Measurements from ENCODE around the gene CHD6.

CHD6 gene

GRCh38 chr20:41530923-41531322 is 87.3 kb downstream of the CHD6 start:
- TF ChIP-seq YY1 (IDR thresholded peaks at IDR 0.05; ENCODE audit: low read depth) (no peak), TAF1 (IDR thresholded peaks at IDR 0.05; ENCODE audit: low read depth) (no peak), MAX (IDR thresholded peaks at IDR 0.05) (no peak), FOXM1 (IDR thresholded peaks at IDR 0.05; ENCODE audit: borderline replicate concordance, low read depth) (no peak), USF1 (IDR thresholded peaks at IDR 0.05) (no peak), TEAD4 (IDR thresholded peaks at IDR 0.05) (no peak), RAD21 (IDR thresholded peaks at IDR 0.05; ENCODE audit: low read depth) (no peak), CREB1 (IDR thresholded peaks at IDR 0.05; ENCODE audit: low read depth) (no peak), TCF12 (IDR thresholded peaks at IDR 0.05; ENCODE audit: low read depth) (no peak), ZBTB7A (IDR thresholded peaks at IDR 0.05; ENCODE audit: low read depth) (no peak)
- TF ChIP-seq, protein P1, sequence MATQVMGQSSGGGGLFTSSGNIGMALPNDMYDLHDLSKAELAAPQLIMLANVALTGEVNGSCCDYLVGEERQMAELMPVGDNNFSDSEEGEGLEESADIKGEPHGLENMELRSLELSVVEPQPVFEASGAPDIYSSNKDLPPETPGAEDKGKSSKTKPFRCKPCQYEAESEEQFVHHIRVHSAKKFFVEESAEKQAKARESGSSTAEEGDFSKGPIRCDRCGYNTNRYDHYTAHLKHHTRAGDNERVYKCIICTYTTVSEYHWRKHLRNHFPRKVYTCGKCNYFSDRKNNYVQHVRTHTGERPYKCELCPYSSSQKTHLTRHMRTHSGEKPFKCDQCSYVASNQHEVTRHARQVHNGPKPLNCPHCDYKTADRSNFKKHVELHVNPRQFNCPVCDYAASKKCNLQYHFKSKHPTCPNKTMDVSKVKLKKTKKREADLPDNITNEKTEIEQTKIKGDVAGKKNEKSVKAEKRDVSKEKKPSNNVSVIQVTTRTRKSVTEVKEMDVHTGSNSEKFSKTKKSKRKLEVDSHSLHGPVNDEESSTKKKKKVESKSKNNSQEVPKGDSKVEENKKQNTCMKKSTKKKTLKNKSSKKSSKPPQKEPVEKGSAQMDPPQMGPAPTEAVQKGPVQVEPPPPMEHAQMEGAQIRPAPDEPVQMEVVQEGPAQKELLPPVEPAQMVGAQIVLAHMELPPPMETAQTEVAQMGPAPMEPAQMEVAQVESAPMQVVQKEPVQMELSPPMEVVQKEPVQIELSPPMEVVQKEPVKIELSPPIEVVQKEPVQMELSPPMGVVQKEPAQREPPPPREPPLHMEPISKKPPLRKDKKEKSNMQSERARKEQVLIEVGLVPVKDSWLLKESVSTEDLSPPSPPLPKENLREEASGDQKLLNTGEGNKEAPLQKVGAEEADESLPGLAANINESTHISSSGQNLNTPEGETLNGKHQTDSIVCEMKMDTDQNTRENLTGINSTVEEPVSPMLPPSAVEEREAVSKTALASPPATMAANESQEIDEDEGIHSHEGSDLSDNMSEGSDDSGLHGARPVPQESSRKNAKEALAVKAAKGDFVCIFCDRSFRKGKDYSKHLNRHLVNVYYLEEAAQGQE (IDR thresholded peaks at IDR 0.05; ENCODE audit: low read depth), result no peak

DNA sequence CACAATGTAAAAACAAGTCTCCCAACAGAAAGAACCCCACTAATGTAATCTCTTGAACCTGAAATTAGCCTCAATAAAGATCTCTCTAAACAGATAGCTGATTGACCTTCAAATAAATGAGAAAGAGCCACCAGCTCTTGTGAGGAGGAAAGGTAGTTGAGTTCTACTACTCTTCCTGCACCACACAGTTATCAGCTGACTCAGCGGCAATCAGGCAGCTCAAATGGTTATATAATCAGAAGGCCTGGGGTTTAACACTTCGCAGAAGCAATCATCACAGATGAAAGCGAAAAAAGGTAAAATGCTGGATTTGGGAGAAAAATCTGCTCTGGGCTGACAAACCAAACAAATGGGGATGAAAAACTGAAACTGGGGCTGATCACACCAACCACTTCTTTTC is 91.8 kb downstream of the CHD6 start:
- TF ChIP-seq TEAD4 (IDR thresholded peaks at IDR 0.05) (no peak), CEBPB (IDR thresholded peaks at IDR 0.05) (no peak), TAF1 (IDR thresholded peaks at IDR 0.05; ENCODE audit: low read depth) (no peak), USF1 (IDR thresholded peaks at IDR 0.05) (no peak), FOXM1 (IDR thresholded peaks at IDR 0.05; ENCODE audit: borderline replicate concordance, low read depth) (no peak), EP300 (IDR thresholded peaks at IDR 0.05; ENCODE audit: borderline replicate concordance) (no peak), YY1 (IDR thresholded peaks at IDR 0.05; ENCODE audit: low read depth) (no peak), TCF12 (IDR thresholded peaks at IDR 0.05; ENCODE audit: low read depth) (no peak)

GRCh38 chr20:41524980-41525613 is 93.1 kb downstream of the CHD6 start:
- TF ChIP-seq TAF1 (IDR thresholded peaks at IDR 0.05; ENCODE audit: low read depth) (no peak), ZBTB7A (IDR thresholded peaks at IDR 0.05; ENCODE audit: low read depth) (no peak), FOXM1 (IDR thresholded peaks at IDR 0.05; ENCODE audit: borderline replicate concordance, low read depth) (no peak), NFIC (IDR thresholded peaks at IDR 0.05) (no peak), CEBPB (IDR thresholded peaks at IDR 0.05) (no peak), YY1 (IDR thresholded peaks at IDR 0.05; ENCODE audit: low read depth) (no peak), EP300 (IDR thresholded peaks at IDR 0.05; ENCODE audit: borderline replicate concordance) (no peak), RAD21 (IDR thresholded peaks at IDR 0.05; ENCODE audit: low read depth) (no peak), EGR1 (IDR thresholded peaks at IDR 0.05) (no peak), TCF12 (IDR thresholded peaks at IDR 0.05; ENCODE audit: low read depth) (no peak), TEAD4 (IDR thresholded peaks at IDR 0.05) (no peak), CREB1 (IDR thresholded peaks at IDR 0.05; ENCODE audit: low read depth) (no peak), USF1 (IDR thresholded peaks at IDR 0.05) (no peak), MAX (IDR thresholded peaks at IDR 0.05) (no peak)
- TF ChIP-seq, protein P1 (IDR thresholded peaks at IDR 0.05; ENCODE audit: low read depth), result no peak

GRCh38 chr20:41523857-41524256 is 94.3 kb downstream of the CHD6 start:
- TF ChIP-seq TAF1 (IDR thresholded peaks at IDR 0.05; ENCODE audit: low read depth), result no peak
- TF ChIP-seq RAD21 (IDR thresholded peaks at IDR 0.05; ENCODE audit: low read depth), result no peak
- no peak for TF ChIP-seq EP300 (IDR thresholded peaks at IDR 0.05; ENCODE audit: borderline replicate concordance)
- TF ChIP-seq EGR1 (IDR thresholded peaks at IDR 0.05), result no peak

DNA sequence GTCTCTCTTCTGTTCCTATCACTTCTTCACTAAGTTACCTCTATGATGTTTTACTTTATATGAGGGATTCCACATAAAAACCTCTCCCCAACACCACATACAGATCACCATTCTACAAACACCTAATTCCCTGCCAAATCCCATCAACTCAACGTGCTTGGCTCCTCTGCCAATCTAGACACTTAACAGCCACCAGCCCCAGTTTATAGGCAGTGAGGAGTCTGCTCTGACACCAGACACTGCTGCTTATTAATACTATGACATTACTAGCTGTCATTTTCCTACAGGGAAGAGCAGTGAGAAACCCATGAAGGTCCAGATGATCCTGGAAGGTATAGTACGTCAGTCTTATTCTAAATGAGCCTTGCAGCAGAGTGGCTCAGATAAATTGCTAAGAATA is 104.3 kb downstream of the CHD6 start:
- TF ChIP-seq USF1 (IDR thresholded peaks at IDR 0.05) (no peak), TEAD4 (IDR thresholded peaks at IDR 0.05) (no peak), EP300 (IDR thresholded peaks at IDR 0.05; ENCODE audit: borderline replicate concordance) (no peak), NFIC (IDR thresholded peaks at IDR 0.05) (no peak), MAX (IDR thresholded peaks at IDR 0.05) (no peak), ZBTB7A (IDR thresholded peaks at IDR 0.05; ENCODE audit: low read depth) (no peak), YY1 (IDR thresholded peaks at IDR 0.05; ENCODE audit: low read depth) (no peak), TAF1 (IDR thresholded peaks at IDR 0.05; ENCODE audit: low read depth) (no peak), TCF12 (IDR thresholded peaks at IDR 0.05; ENCODE audit: low read depth) (no peak), EGR1 (IDR thresholded peaks at IDR 0.05) (no peak), RAD21 (IDR thresholded peaks at IDR 0.05; ENCODE audit: low read depth) (no peak), FOXM1 (IDR thresholded peaks at IDR 0.05; ENCODE audit: borderline replicate concordance, low read depth) (no peak), CREB1 (IDR thresholded peaks at IDR 0.05; ENCODE audit: low read depth) (no peak)
- TF ChIP-seq, protein P1 (IDR thresholded peaks at IDR 0.05; ENCODE audit: low read depth), result no peak

Measured in Ishikawa (cell line).